Neutrophil (primary cell): Measurements from ENCODE around the gene TMF1.

Experiments used
- H3K27ac ChIP-seq: fragments of 200-600 bp; sonication (generic); 2 replicates; pipeline ENCODE4 v1.5.1; 2016; ENCODE audit warnings: mild to moderate bottlenecking, moderate library complexity
- H3K27me3 ChIP-seq: fragments of 200-600 bp; sonication (generic); 2 replicates; pipeline ENCODE4 v1.6.0; 2016; ENCODE audit warnings: mild to moderate bottlenecking
- H3K36me3 ChIP-seq: fragments of 200-600 bp; sonication (generic); 2 replicates; pipeline ENCODE4 v1.5.1; 2017
- H3K4me1 ChIP-seq, 2 experiments: fragments of 200-600 bp in 1 of 2; sonication (generic) in 1 of 2; 1 replicate in 1 of 2; 2 replicates in 1 of 2; pipeline versions ENCODE4 v1.5.1 to v1.6.1; 2013 to 2016; ENCODE audit warnings: low read depth in 1 of 2, low read length in 1 of 2, mild to moderate bottlenecking in 1 of 2, moderate library complexity in 1 of 2; ENCODE audit not compliant: control insufficient read depth in 1 of 2, insufficient read depth in 1 of 2
- H3K4me3 ChIP-seq, 2 experiments: fragments of 200-600 bp in 1 of 2; sonication (generic) in 1 of 2; 1 replicate in 1 of 2; 2 replicates in 1 of 2; pipeline ENCODE4 v1.5.1; 2013 to 2016; ENCODE audit warnings: low read depth in 1 of 2, low read length in 1 of 2, mild to moderate bottlenecking in 1 of 2, moderate library complexity in 1 of 2
- H3K9me3 ChIP-seq: fragments of 200-600 bp; sonication (generic); 2 replicates; pipeline ENCODE4 v1.5.1; 2016
- CTCF ChIP-seq: fragments of 200-600 bp; sonication (generic); IDR thresholded peaks from 2 replicates; pipeline ENCODE4 v1.5.1; 2016; ENCODE audit warnings: antibody characterized with exemption

The TMF1 gene

DNA sequence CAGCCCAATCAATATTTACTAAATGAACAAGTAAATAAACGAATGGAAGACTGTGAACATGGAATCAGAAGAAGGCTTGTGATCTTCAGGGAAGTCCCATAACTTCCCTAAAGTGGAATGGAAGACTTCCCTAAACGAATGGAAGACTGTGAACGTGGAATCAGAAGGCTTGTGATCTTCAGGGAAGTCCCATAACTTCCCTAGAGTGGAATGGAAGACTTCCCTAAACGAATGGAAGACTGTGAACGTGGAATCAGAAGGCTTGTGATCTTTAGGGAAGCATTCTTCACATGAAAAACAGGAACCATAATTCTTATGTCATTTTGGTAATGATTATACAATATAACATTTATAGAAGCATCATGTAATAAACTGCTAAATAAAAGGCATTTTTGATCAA, 77.4 kb downstream of the TMF1 start:
- peaks cover 24% of the 10 kb centered on the region for H3K36me3 ChIP-seq
- H3K4me1 ChIP-seq, result no peaks in the 10 kb centered on the region
- peaks cover 22% of the 10 kb centered on the region for H3K27me3 ChIP-seq
- no peak for TF ChIP-seq CTCF
- no peak overlapping the region for H3K27ac ChIP-seq
- H3K4me3 ChIP-seq, result no peak overlapping the region
- H3K9me3 ChIP-seq, result no peaks in the 10 kb centered on the region

DNA sequence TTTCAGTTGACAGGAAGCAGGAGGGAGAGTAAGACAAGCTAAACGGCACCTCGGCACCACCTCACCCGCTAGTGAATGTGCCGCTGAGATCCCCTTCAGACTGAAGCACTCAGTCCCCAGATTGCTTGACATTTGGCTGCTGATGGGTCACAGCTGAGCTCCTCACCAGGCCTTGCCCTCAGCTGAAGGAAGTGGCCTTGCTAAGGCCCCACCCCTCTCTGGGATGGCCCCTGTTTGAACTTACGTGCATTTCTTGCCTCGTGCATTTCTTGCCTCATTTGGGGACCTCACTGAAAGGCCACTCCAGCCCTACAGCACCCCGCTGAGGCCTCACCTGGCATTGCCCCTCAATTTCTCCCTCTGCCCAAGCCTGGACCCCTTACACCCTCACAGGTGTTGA, 78.5 kb downstream of the TMF1 start:
- Histone ChIP-seq H3K4me3 (no peak overlapping the region), H3K27ac (no peak overlapping the region), H3K36me3 (peaks cover 17% of the 10 kb centered on the region), H3K27me3 (peaks cover 33% of the 10 kb centered on the region), H3K9me3 (no peaks in the 10 kb centered on the region), H3K4me1 (no peaks in the 10 kb centered on the region)
- TF ChIP-seq CTCF, result no peak

DNA sequence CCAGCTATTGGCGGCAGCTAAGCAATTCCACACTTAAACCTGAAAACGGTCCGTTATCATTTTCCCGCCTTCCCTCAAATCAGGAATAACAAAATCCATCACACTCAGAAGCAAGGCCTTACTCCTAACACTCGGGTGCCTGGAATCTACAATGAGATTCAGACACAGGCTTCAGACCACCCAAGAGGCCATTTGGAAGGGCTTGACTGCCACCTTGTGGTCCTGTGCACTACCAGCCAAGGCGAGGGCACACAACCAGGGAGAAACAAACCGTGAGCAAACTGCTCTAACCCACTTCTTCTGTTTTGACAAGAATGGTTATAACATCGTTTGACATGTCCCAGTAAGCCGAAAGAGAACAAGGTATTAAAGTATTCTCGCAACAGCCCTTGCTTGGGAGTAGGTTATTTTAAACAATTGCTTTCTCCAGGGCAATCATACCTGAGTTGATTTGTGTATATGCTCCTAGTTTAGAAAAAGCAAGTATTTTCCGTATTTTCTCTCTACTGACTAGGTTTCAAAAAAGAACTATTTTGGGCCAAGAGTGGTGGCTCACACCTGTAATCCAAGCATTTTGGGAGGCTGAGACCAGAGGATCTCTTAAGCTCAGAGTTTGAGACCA, 79.7 kb downstream of the TMF1 start:
- no peak for TF ChIP-seq CTCF
- H3K27ac ChIP-seq, result no peak overlapping the region
- no peaks in the 10 kb centered on the region for H3K4me1 ChIP-seq
- no peak overlapping the region for H3K4me3 ChIP-seq
- H3K27me3 ChIP-seq, result peaks cover 36% of the 10 kb centered on the region
- no peaks in the 10 kb centered on the region for H3K9me3 ChIP-seq
- H3K36me3 ChIP-seq, result peaks cover 6% of the 10 kb centered on the region
